ENCODE data around the gene ITPKB.

ITPKB gene

DNA sequence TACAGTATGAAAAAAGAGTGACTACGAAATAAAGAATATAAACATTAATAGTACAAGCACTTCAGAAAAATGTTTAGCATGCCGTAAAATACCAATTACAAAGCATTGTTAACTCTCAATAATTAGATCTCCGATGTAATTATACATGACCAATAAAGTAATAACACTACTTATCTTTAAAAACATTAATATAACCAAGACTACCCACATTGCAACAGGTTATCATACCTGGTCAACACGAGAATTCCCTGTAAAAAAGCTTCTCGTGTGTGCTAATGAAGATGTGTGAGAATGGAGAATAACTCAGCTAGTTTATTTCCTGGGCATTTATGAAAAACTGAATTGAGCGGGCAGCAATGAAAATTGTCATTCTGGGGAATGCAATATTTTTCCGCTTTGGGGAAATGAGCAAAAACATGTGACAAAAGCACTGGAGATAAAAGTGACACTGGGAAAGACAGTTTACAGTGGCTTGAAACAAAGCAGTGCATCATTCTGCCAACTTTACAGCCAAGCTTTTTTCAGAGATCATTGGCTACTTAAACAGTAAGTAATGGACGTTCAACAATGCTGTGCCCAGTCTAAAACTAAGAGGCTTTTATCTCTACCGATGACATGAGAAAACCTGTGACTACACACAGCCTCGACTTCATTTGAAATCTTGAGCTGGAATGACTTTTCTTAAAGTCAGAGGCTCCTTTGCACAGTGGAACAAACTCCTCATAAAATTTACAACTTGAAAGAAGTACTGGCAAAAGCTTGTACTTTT is 34.7 kb downstream of the ITPKB start:
- no peak overlapping the region for H3K4me3 ChIP-seq (ENCODE audit: low read length)
- TF ChIP-seq, protein P1, sequence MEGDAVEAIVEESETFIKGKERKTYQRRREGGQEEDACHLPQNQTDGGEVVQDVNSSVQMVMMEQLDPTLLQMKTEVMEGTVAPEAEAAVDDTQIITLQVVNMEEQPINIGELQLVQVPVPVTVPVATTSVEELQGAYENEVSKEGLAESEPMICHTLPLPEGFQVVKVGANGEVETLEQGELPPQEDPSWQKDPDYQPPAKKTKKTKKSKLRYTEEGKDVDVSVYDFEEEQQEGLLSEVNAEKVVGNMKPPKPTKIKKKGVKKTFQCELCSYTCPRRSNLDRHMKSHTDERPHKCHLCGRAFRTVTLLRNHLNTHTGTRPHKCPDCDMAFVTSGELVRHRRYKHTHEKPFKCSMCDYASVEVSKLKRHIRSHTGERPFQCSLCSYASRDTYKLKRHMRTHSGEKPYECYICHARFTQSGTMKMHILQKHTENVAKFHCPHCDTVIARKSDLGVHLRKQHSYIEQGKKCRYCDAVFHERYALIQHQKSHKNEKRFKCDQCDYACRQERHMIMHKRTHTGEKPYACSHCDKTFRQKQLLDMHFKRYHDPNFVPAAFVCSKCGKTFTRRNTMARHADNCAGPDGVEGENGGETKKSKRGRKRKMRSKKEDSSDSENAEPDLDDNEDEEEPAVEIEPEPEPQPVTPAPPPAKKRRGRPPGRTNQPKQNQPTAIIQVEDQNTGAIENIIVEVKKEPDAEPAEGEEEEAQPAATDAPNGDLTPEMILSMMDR (conservative IDR thresholded peaks at IDR 0.05; ENCODE audit: low read length) = no peak
- DNase-seq (ENCODE audit: low read depth) = no peak

DNA sequence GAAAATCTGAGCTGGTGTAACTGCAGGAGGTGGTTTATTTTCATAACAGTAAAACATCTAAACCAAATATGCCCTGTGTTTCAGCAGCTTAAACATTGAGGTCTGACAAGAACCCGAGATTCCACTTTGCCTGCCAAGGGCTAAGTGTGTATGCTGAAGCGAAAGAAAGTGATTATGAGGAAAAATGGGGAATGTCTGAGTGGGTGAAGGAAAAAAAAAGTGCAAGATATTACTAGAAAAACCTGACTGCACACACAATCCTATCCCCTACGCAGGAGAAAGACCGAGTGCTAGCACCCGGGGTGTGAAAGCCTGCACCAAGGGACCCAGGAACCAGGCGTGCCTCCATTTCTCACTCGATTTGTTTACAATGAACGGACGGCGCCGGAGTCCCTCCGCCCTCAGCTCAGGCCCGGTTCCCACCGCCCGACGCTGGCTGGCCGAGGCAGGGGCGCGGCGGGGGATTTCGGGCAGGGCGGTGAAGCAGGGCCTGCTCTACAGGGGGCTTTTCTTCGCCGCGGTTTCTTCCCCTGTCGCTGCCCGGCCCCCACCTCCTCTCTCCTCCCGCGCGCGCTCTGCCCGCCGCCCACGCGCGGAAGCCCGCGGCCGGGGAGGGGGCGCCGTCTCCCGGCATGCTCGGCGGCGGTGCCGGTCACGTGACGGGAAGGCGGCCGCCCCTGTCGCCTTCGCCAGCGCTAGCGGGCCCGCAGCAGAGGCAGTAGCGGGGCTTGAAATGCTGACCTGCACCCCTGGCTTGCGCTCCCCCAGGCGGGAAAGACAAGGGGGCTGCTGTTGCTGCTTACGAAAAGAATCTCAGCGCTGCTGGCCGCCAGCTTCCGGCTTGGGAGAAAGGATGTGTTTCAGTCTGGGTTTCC is 35.9 kb downstream of the ITPKB start:
- TF ChIP-seq, protein P1 (conservative IDR thresholded peaks at IDR 0.05; ENCODE audit: low read length) = no peak
- peak; percentile 57 for DNase-seq (ENCODE audit: low read depth)
- peak overlapping the region; percentile 69 for H3K4me3 ChIP-seq (ENCODE audit: low read length)

DNA sequence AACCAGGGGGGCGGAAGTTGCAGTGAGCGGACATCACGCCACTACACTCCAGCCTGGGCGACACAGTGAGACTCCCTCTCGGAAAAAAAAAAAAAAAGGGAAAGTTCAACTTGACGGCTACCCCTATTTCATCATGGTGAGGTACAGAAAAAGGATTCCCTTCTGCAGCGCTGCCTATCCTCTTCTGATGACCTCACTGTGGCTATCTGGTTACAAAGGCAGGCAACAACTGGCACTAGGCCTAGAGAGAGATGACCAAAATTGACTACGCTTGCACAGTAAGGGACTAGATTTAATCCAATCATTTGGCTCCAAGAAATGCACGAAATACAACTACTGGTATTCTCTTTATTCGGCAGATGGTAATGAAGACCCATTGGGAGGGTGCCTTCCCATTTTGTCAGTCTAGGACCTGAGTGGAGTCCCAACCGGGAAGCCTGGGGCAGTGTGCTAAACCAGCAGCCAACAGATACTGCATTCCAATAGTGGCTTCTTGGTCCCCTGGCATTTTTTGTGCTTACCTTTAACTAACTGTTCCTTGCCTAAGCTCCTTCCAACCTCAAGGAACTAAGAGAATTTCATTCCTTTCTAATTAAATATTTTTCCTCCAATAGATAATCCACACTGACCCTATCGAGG is 36.6 kb downstream of the ITPKB start:
- TF ChIP-seq, protein P1 (conservative IDR thresholded peaks at IDR 0.05; ENCODE audit: low read length) = no peak
- DNase-seq (ENCODE audit: low read depth) = peak; percentile 68
- peak overlapping the region; percentile 69 for H3K4me3 ChIP-seq (ENCODE audit: low read length)

DNA sequence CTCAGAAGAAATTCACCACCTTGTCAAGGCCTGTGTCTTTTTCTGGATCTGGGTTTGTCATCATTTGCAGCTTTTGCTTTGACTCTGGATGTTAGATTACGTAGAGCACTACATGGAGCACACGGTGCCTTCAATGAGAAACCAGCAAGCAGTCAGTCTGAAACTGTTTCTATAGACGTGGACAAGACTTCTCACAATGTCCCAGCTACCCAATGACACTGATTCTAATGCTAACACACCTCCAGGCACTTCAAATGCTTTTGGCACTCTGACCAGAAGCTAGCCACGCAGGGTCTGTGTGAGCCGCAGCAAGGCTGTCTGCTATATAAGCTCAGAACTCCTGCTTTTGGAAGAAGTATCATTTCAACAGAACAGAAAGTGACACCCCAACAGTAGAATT is 38.2 kb downstream of the ITPKB start:
- DNase-seq (ENCODE audit: low read depth) = no peak
- TF ChIP-seq, protein P1 (conservative IDR thresholded peaks at IDR 0.05; ENCODE audit: low read length) = no peak

DNA sequence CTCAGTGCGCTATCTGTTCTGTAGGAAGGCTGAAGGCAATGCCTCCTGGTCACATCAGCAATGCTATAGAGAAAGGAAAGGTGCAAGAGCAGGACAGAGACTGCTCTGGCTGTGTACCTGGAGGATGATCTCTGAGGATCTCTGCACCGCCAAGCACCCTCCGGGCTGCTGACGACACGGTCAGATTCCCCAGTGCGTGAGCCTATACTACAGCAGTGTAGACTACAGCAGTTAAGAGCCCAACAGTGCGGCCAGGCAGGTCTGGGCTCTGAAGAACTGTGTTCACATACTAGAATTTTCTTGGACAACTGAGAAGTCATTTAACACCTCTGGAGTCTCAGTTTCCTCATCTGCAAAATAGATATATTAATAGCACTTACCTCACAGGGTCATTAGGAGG is 39.9 kb downstream of the ITPKB start:
- TF ChIP-seq, protein P1 (conservative IDR thresholded peaks at IDR 0.05; ENCODE audit: low read length) = no peak
- H3K4me3 ChIP-seq (ENCODE audit: low read length) = no peak overlapping the region
- DNase-seq (ENCODE audit: low read depth) = no peak

More for the DNA sequence above, 38.2 kb downstream of the ITPKB start:
- no peak overlapping the region for H3K4me3 ChIP-seq (ENCODE audit: low read length)

DNA sequence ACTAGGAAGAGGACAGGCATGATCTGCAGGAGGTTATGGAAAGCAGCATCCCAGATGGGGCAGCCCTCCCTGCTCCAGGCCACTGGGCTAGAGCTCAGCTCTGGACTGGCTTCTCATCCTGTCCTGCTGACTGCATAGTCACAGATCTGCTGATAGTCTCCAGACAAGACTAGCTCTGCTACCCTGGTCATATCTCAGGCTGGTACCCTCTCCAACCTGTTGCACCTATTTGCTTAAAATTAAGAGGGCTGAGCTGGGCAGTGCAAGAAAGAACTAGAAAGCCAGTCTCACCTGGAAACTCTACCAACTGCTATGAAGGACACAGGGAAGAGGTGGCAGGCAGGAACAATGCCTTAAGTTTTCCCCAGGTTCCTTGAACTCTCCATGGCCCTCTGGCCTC is 40.4 kb downstream of the ITPKB start:
- no peak for DNase-seq (ENCODE audit: low read depth)
- TF ChIP-seq, protein P1 (conservative IDR thresholded peaks at IDR 0.05; ENCODE audit: low read length) = no peak
- H3K4me3 ChIP-seq (ENCODE audit: low read length) = no peak overlapping the region
